IPS-20b (cell line): ENCODE data around the gene CDH8.

ENCODE experiments used
- H3K27ac ChIP-seq: one replicate; pipeline ENCODE4 v1.5.1; 2013; ENCODE audit warnings: low read length
- H3K27me3 ChIP-seq: 2 replicates; pipeline ENCODE4 v1.6.1; 2013; ENCODE audit warnings: mild to moderate bottlenecking, low read length, inconsistent platforms; ENCODE audit not compliant: insufficient read depth
- H3K36me3 ChIP-seq: 2 replicates; pipeline ENCODE4 v1.6.1; 2013; ENCODE audit warnings: low read depth, mild to moderate bottlenecking, inconsistent platforms, low read length, moderate library complexity; ENCODE audit not compliant: insufficient read depth
- H3K4me1 ChIP-seq: 2 replicates; pipeline ENCODE4 v1.6.1; 2013; ENCODE audit warnings: mild to moderate bottlenecking, control low read depth, inconsistent platforms, low read length, moderate library complexity; ENCODE audit not compliant: insufficient read depth
- H3K4me3 ChIP-seq: 2 replicates; pipeline ENCODE4 v1.5.1; 2013; ENCODE audit warnings: mild to moderate bottlenecking, low read length, inconsistent platforms
- H3K9ac ChIP-seq: 2 replicates; pipeline ENCODE4 v1.6.1; 2013; ENCODE audit warnings: low read depth, mild to moderate bottlenecking, inconsistent platforms, low read length, moderate library complexity
- H3K9me3 ChIP-seq: 2 replicates; pipeline ENCODE4 v1.6.1; 2013; ENCODE audit warnings: mild to moderate bottlenecking, low read depth, low read length, inconsistent platforms; ENCODE audit not compliant: insufficient read depth

The CDH8 gene

GRCh38 chr16:62036101-62036801 is at the start of gene CDH8:
Gene CDH8 (minus strand): TSS chr16:62036438. CDS start chr16:62021403, 15,035 bp downstream.
- peaks cover 80% of the 10 kb centered on the region for H3K27me3 ChIP-seq
- no peak within 1 kb of the TSS for H3K27ac ChIP-seq
- H3K9ac ChIP-seq: peak within 1 kb of the TSS; percentile 51; the same call in 1 of the 2 replicates
- H3K9me3 ChIP-seq: no peaks in the 10 kb centered on the region
- H3K36me3 ChIP-seq: no peaks in the 10 kb centered on the region
- peak within 1 kb of the TSS; percentile 67 for H3K4me3 ChIP-seq
- H3K4me1 ChIP-seq: peaks cover 26% of the 10 kb centered on the region

- Histone ChIP-seq H3K4me1 (no peaks in the 10 kb centered on the region; the same call in 1 of the 2 replicates), H3K4me3 (no peak overlapping the region), H3K36me3 (no peaks in the 10 kb centered on the region), H3K27me3 (no peaks in the 10 kb centered on the region), H3K27ac (no peak overlapping the region), H3K9me3 (no peaks in the 10 kb centered on the region), H3K9ac (no peak overlapping the region)
These were observed 43.0 kb upstream of the CDH8 start for GRCh38 chr16:62079236-62079635.

- H3K36me3 ChIP-seq: no peaks in the 10 kb centered on the region
- H3K4me1 ChIP-seq: no peaks in the 10 kb centered on the region
- no peak overlapping the region for H3K27ac ChIP-seq
- H3K27me3 ChIP-seq: no peaks in the 10 kb centered on the region
- H3K9me3 ChIP-seq: no peaks in the 10 kb centered on the region
- no peak overlapping the region for H3K4me3 ChIP-seq
- H3K9ac ChIP-seq: no peak overlapping the region
These were observed 41.8 kb upstream of the CDH8 start for GRCh38 chr16:62077998-62078397.

GRCh38 chr16:62076886-62077285 is 40.6 kb upstream of the CDH8 start:
- Histone ChIP-seq H3K36me3 (no peaks in the 10 kb centered on the region), H3K4me3 (no peak overlapping the region), H3K4me1 (no peaks in the 10 kb centered on the region), H3K27me3 (no peaks in the 10 kb centered on the region), H3K27ac (no peak overlapping the region), H3K9me3 (no peaks in the 10 kb centered on the region), H3K9ac (no peak overlapping the region)

GRCh38 chr16:62068747-62069146 is 32.5 kb upstream of the CDH8 start:
- Histone ChIP-seq H3K9me3 (no peaks in the 10 kb centered on the region), H3K4me3 (no peak overlapping the region), H3K9ac (no peak overlapping the region), H3K36me3 (no peaks in the 10 kb centered on the region), H3K4me1 (peaks cover 9% of the 10 kb centered on the region; the same call in 1 of the 2 replicates), H3K27ac (no peak overlapping the region), H3K27me3 (no peaks in the 10 kb centered on the region)

GRCh38 chr16:62067981-62068380 is 31.7 kb upstream of the CDH8 start:
- Histone ChIP-seq H3K4me1 (peaks cover 9% of the 10 kb centered on the region; the same call in 1 of the 2 replicates), H3K9me3 (no peaks in the 10 kb centered on the region), H3K4me3 (no peak overlapping the region), H3K9ac (no peak overlapping the region), H3K36me3 (no peaks in the 10 kb centered on the region), H3K27ac (no peak overlapping the region), H3K27me3 (no peaks in the 10 kb centered on the region)

- Histone ChIP-seq H3K9ac (no peak overlapping the region), H3K36me3 (no peaks in the 10 kb centered on the region), H3K9me3 (no peaks in the 10 kb centered on the region), H3K27me3 (no peaks in the 10 kb centered on the region), H3K4me3 (no peak overlapping the region), H3K4me1 (peaks cover 9% of the 10 kb centered on the region; the same call in 1 of the 2 replicates), H3K27ac (no peak overlapping the region)
These were observed 30.9 kb upstream of the CDH8 start for GRCh38 chr16:62067182-62067581.

- Histone ChIP-seq H3K9ac (no peak overlapping the region), H3K4me3 (no peak overlapping the region), H3K36me3 (no peaks in the 10 kb centered on the region), H3K27me3 (no peaks in the 10 kb centered on the region), H3K27ac (no peak overlapping the region), H3K9me3 (no peaks in the 10 kb centered on the region), H3K4me1 (peaks cover 9% of the 10 kb centered on the region; the same call in 1 of the 2 replicates)
These were observed 30.5 kb upstream of the CDH8 start for GRCh38 chr16:62066747-62067146.

- Histone ChIP-seq H3K27ac (no peak overlapping the region), H3K27me3 (no peaks in the 10 kb centered on the region)
These were observed 27.9 kb upstream of the CDH8 start for GRCh38 chr16:62064173-62064572.

GRCh38 chr16:62060089-62060488 is 23.9 kb upstream of the CDH8 start:
- Histone ChIP-seq H3K9ac (no peak overlapping the region), H3K36me3 (no peaks in the 10 kb centered on the region), H3K27me3 (no peaks in the 10 kb centered on the region)

More at GRCh38 chr16:62064173-62064572, 27.9 kb upstream of the CDH8 start:
- Histone ChIP-seq H3K9me3 (no peaks in the 10 kb centered on the region), H3K4me3 (peak overlapping the region; percentile 14; the same call in 1 of the 2 replicates), H3K9ac (no peak overlapping the region), H3K36me3 (no peaks in the 10 kb centered on the region), H3K4me1 (peaks cover 13% of the 10 kb centered on the region; the same call in 1 of the 2 replicates)

GRCh38 chr16:62059527-62059926 is 23.3 kb upstream of the CDH8 start:
- H3K27me3 ChIP-seq: no peaks in the 10 kb centered on the region
- H3K9me3 ChIP-seq: no peaks in the 10 kb centered on the region
- H3K9ac ChIP-seq: no peak overlapping the region
- H3K4me1 ChIP-seq: peaks cover 21% of the 10 kb centered on the region; the same call in 1 of the 2 replicates
- H3K36me3 ChIP-seq: no peaks in the 10 kb centered on the region
- no peak overlapping the region for H3K27ac ChIP-seq
- no peak overlapping the region for H3K4me3 ChIP-seq

More at GRCh38 chr16:62060089-62060488, 23.9 kb upstream of the CDH8 start:
- Histone ChIP-seq H3K4me3 (no peak overlapping the region), H3K9me3 (no peaks in the 10 kb centered on the region), H3K4me1 (peaks cover 23% of the 10 kb centered on the region; the same call in 1 of the 2 replicates), H3K27ac (no peak overlapping the region)

- peaks cover 14% of the 10 kb centered on the region; the same call in 1 of the 2 replicates for H3K4me1 ChIP-seq
- no peak overlapping the region for H3K27ac ChIP-seq
- no peaks in the 10 kb centered on the region for H3K9me3 ChIP-seq
- no peaks in the 10 kb centered on the region for H3K27me3 ChIP-seq
- H3K36me3 ChIP-seq: no peaks in the 10 kb centered on the region
- H3K9ac ChIP-seq: no peak overlapping the region
- no peak overlapping the region for H3K4me3 ChIP-seq
These were observed 22.2 kb upstream of the CDH8 start for GRCh38 chr16:62058412-62058811.
